ENCODE data around the gene DDX42.

Gene DDX42, protein sequence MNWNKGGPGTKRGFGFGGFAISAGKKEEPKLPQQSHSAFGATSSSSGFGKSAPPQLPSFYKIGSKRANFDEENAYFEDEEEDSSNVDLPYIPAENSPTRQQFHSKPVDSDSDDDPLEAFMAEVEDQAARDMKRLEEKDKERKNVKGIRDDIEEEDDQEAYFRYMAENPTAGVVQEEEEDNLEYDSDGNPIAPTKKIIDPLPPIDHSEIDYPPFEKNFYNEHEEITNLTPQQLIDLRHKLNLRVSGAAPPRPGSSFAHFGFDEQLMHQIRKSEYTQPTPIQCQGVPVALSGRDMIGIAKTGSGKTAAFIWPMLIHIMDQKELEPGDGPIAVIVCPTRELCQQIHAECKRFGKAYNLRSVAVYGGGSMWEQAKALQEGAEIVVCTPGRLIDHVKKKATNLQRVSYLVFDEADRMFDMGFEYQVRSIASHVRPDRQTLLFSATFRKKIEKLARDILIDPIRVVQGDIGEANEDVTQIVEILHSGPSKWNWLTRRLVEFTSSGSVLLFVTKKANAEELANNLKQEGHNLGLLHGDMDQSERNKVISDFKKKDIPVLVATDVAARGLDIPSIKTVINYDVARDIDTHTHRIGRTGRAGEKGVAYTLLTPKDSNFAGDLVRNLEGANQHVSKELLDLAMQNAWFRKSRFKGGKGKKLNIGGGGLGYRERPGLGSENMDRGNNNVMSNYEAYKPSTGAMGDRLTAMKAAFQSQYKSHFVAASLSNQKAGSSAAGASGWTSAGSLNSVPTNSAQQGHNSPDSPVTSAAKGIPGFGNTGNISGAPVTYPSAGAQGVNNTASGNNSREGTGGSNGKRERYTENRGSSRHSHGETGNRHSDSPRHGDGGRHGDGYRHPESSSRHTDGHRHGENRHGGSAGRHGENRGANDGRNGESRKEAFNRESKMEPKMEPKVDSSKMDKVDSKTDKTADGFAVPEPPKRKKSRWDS

DNA sequence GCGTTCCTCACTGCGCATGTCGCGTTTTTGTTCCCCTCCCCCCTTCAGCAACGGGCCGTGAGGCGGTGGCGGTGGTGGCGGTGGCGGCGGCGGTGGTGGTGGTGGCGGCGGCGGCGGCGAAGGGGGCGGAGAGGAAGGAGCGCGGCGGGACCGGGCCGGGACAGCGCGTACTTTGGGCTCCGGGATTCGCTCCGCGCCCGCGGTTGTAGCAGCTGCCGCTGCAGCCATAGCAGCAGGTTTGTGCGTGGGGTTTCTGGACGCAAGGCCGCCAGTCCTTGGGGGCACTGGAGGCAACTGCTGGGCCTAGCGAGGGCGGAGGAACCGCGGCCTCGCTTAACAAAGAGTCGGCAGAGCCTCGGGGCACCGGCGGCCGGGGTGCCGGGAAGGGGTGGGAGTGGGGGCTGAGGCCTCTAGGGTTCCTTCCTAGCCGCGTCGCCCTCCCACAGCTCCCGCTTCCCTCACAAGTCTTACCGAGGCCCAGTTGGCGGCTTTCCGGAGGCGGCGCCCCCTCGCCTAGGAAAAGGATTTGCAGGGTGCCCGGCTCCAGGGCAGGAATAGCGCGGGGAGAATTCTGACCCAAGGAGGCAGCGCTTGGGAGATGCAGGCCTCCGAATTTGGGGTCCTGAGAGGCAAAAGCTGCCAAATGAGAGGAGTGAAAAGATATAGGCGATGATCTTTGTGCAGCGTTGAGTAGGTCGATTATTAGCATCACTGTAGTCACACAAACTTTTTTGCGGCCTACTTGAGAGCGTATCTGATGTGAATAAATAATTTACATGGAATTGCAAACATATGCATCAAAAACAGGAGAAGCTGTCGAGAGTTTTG, at the start of gene DDX42:
DDX42 (plus strand) TSS at position 30 of the 828 bp plus-strand sequence. CDS start 12,880 bp downstream, outside the sequence.
- peak; percentile 21 for DNase-seq (ENCODE audit: low read depth)

DNA sequence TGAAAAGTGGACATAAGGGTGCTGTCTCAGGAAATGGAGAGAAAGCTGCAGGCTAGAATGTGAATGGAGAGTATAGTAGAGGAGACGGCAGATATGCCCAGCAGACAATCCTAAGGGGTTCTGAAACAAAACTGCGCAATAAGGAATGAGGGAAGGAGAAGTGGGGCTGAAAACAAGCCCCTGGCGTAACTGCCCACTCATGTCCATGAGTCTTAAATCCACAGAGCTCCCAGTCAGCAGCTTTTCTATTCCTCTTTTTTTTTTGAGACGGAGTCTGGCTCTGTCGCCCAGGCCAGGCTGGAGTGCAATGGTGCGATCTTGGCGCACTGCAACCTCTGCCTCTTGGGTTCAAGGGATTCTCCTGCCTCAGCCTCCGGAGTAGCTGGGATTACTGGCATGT, 38.3 kb upstream of the DDX42 start:
- no peak for DNase-seq (ENCODE audit: low read depth)

DNA sequence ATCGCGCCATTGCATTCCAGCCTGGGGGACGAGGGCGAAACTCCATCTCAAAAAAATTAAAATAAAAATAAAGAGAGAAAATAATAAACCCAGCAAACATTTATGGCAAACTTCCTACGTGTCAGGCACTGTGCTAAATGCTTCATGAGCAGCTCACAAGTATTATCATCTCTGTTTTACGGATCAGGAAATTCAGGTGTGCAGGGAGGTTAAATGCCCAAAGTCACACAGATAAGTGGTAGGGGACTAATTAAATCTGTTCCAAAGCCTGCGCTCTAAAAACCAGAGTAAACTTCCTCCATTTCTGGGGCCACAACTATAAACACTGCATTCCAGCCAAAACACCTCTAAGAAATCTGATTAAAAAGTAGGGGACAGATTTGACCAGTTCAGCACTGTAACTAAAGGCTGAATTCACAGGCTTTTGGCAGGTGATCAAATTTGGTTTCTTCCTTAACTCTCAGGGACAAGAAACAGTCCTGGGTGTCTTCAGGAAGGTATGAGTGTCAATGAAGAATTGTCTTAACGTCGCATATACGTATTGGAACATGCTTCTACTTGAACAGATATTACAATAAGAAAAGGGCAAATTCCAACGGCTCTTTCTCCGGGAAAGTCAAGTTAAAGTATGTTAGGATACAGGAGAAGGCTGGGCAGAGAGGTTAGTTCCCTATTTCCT, 33.4 kb upstream of the DDX42 start:
- DNase-seq (ENCODE audit: low read depth), result no peak

DNA sequence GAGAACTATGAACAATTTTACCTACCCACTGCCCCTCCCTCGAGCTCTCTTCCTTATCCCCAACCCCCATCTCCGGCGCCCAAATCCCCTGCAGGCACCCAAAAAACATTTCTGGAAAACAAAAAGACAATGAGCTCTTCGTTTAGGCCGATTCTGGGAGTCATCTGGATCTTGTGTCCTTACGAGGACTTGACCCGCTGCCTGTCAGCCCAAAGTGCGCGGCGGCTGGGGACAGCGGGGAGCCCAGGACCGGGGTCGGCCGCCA, 32.9 kb upstream of the DDX42 start:
- no peak for DNase-seq (ENCODE audit: low read depth)

DNA sequence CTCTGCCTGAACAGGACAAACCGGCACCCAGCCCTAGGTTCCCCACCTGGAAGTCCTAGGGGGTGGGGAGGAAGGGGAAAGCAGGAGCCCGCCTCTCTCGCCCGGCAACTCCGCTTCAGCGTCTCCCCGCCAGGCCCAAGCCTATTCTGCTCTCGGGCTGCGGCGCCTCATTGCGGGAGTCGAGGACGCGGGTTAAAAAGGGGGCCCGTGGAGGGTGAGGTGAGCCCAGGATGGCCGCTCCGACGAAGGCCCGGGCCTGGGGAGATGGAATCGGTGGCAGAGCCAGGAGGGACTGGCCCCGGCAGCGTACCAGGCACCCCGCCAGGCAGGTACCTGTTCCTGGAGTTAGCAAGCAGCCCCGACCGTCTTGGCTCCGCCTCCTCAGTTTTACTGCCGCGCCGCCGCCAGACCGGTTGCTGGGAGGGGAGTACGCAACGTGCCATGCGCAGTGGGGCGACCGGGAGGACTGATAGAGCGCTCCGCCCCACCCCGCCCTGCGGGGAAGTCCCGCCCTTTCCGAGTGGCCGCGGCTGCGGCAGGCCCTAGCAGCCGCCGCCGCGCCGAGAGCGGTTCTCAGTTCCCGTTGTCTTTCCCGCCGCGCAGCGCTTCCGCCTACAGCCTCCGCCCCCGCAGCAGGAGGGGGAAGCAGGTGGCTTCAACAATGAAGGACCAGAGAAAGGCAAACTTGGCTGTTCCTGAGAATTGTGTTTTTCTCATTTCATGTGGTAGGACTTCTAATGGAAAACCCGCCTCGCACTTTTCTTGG, 32.4 kb upstream of the DDX42 start, which contains the start of gene STRADA:
STRADA (minus strand) TSS at position 392 of the 766 bp plus-strand sequence. CDS start 13,430 bp downstream, outside the sequence.
- DNase-seq (ENCODE audit: low read depth), result peak; percentile 98

DNA sequence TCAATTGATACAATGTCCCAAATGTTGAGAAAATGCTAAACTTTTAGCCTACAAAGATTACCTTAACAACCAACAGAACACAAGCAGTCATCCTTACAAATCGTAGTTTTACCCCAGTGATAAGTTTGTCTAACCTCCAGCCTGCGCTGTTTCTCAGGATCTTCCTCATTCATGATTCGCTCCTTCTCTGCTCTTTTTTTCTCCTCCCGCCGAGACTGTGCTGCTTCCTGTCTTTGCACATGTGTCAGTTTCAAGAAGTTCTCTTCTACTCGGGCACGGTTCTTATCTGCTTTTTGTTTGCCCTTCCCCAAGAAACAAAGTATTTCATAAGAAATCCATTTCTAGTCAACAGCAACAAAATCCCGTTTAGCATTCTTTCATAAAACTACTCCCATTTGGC, 22.2 kb upstream of the DDX42 start:
- DNase-seq (ENCODE audit: low read depth), result no peak

DNA sequence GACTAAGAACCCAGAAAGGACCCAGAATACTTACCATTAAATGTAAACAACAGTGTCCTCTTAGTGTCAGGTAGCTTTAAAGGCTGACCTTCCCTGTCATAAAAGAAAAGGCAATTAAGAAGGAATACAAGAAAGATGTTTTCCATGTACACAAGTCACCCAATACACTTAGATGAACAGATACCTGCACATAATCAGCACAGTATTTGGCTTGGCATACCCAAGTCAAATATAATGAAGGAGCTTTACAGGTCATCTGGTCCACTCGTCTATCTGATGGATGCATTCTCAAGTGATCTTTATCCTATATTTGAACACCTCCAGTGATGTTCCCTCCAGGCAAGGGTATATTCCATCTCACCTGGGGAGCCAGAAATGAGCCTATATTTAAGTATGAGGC, 21.3 kb upstream of the DDX42 start:
- no peak for DNase-seq (ENCODE audit: low read depth)

DNA sequence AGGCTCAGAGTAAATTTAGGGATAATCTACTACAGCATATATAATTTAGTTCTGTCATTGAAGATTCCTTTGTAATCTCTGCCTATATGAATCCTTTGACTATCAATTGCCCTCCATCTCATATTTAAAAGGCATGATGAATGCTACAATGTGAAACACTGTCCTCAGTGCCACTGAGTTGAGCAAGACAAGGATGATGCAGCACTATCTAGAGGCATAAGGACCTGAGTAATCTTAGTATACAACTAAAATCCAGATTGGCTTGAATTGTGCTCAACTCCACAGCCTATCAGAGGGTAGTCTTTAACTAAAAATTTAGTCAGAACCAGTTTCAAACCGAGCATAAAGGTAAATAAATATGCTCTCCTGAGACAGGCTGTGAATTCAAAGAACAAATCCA, 20.8 kb upstream of the DDX42 start:
- no peak for DNase-seq (ENCODE audit: low read depth)

DNA sequence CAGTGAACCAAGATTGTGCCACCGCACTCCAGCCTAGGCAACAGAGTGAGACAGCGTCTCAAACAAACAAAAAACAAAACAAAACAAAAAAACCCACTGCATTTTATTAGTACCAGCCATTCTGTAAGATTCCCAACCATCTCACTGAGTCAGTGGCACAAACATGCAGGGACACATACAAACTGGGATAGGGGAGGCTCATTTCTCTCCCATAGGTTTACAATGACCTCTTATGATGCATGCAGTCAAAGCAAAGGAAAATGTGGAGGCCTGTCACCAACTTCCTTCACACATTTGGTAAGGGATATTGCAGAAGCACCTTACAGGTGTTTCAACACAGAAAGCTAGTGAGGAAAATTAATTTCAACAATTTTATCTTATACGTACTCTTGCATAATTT, 19.9 kb upstream of the DDX42 start:
- DNase-seq (ENCODE audit: low read depth), result no peak

DNA sequence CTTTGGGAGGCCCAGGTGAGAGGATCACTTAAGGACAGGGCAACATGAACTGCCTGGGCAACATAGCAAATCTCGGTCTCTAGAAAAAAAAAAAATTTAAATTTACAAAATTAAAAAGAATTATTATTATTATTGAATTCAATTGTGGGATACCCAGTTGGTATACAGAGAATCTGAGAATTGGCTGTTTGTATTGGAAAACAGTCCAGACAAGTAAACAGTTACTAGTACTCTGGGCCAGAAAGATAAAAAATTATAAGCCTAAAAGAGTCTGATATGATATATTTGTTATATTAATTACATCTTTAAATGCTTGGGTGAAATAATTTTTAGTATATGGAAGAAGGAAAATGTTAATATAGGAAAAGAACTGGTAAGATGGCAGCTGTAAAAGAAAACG, 15.5 kb upstream of the DDX42 start:
- DNase-seq (ENCODE audit: low read depth), result no peak

DNA sequence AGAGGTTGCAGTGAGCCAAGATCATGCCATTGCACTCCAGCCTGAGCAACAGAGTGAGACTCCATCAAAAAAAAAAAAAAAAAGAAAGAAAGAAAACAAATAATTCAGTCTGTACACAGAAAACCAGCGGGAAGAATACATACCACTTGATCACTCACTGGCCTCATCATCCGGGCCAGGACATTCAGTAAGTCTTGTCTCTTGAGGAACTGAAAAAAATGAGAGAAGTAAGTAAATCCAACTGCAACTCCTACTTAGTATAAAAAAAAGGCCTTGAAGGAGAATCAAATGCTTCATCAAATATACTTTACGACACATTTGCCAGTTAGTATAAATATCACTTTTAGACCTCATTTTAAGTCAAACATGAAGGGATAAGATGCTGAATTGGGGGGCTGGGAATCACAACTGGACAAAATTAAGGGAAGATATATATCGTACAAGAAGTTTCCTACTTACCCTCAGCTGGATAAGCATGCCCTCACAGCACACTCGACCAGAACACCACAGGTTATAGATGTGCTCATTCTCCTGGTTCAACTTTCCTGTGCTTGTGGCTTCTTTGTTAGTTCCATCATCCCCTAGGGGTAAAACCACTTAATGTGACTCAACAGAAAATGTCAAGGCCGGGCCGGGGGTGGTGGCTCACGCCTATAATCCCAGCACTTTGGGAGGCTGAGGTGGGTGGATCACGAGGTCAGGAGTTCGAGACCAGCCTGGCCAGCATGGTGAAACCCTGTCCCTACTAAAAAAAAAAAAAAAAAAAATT, 13.0 kb upstream of the DDX42 start:
- no peak for DNase-seq (ENCODE audit: low read depth)

DNA sequence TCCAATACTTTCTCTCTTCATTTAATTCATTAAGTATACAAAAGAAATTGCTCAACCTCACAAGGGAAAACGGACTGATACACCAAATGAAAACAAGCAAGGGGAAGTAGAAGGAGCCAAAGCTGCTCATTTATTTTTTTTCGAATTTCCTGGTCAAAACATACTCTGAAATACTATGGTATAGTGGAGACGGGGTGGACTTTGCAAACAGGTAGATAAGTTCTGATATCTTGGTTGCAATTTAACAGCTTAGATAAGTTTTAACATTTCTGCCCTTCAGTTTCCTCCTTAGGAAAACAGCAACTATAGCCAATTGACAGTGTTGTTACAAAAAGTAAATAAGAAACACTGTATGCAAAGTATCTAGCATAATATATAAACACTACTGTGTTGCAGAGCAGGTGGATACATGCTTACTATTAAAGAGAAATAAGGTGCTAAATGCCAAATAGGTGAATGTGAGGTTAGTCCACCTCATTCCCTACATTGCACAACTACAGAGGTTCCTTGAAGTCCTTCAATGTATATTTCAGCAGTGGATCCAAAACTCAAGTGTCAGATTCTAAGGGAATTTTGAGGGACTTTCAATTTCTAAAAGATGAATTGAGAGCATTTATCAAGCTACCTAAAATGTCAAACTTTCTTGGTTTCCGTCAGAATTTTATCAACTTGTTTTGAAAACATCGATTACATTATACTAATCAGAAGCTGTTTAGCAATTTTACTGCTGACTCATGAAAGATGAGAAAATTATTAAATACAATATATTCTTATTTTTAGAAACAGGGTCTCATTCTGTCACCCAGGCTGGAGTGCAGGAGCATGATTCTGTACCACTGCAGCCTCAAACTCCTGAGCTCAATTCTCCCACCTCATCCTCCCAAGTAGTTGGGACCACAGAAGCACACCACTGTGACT, 11.6 kb upstream of the DDX42 start:
- DNase-seq (ENCODE audit: low read depth), result no peak

DNA sequence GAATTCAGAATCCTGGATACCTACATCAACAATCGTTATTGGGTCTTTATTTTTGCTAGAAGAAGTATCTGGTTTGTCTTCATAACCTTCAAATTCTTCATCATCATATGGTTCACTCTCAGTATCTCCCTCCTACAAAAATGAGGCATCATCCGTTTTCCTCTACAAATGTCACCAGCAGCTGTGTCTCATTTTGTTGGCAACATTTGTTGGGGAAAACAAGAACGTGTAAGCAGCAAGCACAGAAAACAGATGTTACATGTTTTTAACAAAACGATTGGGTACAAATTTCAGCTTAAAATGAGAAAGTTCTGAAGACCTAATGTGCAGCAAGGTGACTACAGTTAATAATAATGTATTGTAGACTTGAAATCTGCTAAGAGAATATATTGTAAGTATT, 9.3 kb upstream of the DDX42 start:
- no peak for DNase-seq (ENCODE audit: low read depth)

DNA sequence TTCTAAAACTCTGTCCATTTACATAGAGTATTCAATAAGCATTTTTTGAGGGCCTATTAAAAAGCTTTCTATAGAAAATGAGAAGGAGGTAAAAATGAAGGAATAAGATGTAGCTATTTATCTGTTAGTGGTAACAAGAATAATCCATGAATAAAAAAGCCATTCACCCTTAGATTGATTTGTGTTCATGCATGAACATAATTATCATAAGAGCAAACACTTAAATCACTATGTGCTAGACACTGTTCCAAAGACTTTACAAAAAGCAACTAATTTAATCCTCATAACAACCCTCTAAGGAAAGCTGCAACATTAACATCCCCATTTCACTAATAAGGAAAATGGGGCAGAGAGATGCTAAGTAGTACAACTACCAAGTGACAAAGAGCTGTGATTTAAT, 7.2 kb upstream of the DDX42 start:
- DNase-seq (ENCODE audit: low read depth), result no peak

DNA sequence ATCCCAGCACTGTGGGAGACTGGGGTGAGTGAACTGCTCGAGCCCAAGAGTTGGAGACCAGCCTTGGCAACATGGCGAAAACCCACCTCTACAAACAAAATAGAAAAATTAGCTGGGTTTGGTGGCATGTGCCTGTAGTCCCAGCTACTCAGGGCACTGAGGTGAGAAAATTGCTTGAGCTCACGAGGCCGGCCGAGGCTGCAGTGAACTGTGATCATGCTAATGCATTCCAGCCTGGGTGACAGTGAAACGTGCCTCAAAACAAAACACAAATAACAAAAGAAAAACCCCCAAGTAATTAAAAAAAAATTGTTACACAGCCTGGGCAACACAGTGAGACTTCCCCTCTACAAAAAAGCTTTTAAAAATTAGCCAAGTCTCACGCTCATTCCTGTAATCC, 5.5 kb upstream of the DDX42 start:
- DNase-seq (ENCODE audit: low read depth), result no peak

DNA sequence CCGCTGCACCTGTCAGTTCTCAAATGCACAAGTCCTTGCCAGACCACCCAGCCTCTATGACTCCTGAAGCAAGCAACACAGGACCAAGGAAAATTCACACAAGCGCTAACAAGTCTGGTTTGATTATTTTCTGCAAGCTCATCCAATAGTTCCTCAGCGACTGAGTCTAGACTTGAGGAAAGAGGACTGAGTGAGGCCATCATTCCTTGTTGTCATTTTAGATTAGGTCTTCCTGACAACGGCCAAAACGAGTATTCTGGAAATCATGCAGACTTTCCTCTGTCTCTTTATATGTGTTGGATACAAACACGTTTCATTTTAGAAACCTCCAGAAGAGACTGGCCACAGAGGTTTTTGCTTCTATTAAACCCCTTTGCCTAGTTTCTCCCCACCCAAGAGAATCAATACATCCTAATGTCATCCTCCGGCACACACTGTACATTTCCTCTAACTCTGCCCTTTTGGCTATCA, 1.1 kb upstream of the DDX42 start:
- no peak for DNase-seq (ENCODE audit: low read depth)

DNA sequence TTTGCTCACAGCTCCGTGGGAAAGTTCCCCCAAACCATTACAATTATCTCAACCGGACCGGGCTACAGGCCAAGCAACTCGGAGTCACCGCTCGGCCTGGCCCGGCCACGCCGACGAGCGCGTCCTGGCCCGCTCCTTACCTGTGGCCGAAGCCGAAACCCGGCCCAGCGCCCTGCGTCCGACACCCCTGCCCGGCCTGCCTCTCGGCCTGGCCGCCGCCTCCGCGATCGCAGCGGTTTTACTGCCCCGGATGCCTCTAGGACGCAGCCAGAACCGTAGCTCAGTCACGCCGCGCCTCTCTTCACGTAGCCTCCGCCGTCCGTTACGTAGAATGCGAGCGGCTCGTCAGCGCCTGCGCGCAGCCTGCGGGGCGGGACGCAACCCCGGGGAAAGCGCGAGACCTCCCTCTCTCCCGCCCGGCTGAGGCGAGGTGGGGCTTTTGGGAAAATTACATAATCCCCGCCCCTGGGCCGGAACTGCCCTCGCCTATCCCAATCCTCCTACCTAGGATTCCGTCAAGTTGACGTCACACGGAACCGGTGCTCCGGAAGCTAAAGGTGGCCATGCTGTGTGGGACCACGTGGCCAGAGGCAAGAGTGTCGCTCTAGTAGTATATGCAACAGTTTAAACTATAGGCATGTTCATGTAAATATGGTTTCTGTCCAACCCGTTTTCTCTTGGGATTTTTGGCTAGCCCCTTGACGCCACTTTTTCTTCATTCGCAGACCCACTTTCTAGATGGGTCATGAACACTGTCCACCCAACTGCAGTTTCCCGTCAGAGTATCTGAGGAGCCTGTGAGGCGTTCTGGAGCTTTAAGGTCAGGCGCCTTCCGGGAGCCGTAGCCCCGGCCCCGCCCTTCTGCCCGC, 464 bp upstream of the DDX42 start, which contains the start of gene CCDC47:
CCDC47 (minus strand) TSS at position 326 of the 869 bp plus-strand sequence. CDS start 7,422 bp downstream, outside the sequence.
- peak; percentile 98 for DNase-seq (ENCODE audit: low read depth)

DNA sequence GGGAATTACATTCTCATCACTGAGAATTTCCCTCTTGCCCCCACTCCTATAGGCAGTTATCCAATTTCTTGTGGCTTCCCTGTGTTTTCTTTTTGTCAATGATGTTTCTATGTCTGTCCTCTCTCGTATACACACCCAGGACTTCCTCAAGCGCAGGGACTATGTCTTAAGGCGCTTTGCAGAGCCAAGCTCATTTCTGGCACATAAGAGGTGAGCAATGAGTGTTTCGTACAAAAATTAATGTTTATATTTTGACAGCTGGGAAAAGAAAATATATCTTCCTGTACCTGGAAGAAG, 947 bp downstream of the DDX42 start:
- DNase-seq (ENCODE audit: low read depth), result no peak

Measured in stimulated activated CD4-positive, alpha-beta T cell treated with anti-CD3 and anti-CD28 coated beads, Interleukin-2, amount 100 ng/mL, for 4 hours (primary cell).